Astrocyte of the hippocampus (primary cell): ENCODE measurements around the gene STK17B.

Experiments
- DNase-seq: peaks from one replicate; pipeline ENCODE4 v3.0.0; 2011; ENCODE audit warnings: low read depth, low spot score

STK17B gene

GRCh38 chr2:196159221-196159892 lies 12.0 kb downstream of the STK17B start:
- DNase-seq: no peak

DNA sequence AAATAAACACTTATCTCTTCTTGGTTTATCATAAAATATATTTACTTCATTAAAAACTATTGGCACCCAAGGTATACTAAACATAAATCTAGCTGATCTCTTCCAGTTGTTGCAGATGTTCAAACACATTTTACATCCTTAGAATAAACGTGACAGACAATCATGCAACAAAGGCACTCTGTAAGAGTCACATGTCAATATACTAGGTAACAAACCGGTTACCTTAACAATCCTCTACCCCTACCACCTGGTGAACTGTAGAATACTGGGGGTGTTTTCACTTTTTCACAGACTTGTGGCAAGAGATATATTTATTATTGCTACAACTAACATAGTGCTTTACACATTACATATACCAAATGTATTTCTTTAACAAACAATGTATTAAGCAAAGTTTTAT lies 15.8 kb downstream of the STK17B start:
- no peak for DNase-seq

DNA sequence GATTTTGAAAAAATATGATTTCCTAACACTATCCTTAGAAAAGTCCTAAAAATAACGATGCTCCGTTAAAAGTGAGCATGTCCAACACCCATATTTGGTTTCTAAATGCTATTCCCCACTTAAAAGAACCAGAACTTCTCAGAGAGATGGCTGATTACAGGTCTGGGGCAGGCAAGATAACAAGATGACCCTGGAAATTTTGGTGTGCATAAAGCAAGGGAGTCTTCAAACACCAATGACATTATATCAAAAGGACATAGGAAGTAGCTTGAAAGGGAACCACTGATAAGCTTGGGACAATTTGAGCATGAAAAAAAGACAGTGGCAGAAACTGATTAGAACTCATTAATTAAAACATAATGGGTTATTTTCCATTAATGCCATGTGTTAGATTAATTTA lies 17.9 kb downstream of the STK17B start:
- DNase-seq: no peak

GRCh38 chr2:196149948-196150347 lies 21.4 kb downstream of the STK17B start:
- no peak for DNase-seq

DNA sequence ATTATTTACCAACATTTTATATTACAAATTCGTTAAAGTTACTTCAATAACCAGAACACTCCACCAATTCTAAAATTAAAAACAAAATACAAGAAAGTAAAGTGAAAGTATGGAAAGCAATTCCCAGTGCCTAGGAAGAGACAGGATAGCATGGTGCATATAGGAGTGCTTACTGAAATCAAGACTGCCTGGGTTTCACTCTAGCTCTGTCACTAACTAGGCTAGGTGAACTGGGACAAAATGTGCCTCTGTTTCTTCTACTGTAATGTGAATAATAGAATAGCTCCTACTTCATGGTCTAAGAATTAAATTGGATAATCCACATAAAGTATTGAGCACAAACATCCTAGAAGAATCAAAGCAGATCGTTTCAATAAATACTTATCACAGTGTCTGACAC lies 22.6 kb downstream of the STK17B start:
- no peak for DNase-seq

GRCh38 chr2:196145256-196145655 lies 26.1 kb downstream of the STK17B start:
- DNase-seq: no peak

- DNase-seq: no peak
Measured at GRCh38 chr2:196144513-196145126, 26.8 kb downstream of the STK17B start.

GRCh38 chr2:196143730-196144131 lies 27.6 kb downstream of the STK17B start:
- DNase-seq: peak; percentile 28

- DNase-seq: no peak
Measured at GRCh38 chr2:196142825-196143224, 28.6 kb downstream of the STK17B start.

DNA sequence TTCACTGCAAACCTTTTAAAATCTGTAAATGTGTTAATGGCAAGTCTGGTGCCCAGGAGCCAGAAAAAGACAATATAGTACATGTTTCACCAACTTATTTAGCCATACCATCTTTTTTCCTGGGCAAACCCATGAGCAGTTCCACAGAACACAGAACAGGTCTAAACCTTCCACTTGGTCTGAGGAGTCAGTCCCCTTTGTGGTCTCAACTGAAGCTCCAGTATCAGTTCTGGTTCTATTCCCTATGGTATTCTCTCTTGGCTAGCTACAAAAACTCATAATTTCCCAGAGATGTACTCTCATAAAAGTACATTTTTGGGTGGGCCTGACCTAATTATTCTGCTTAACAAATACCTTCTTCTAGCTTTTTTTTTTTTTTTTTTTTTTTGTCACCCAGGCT lies 31.2 kb downstream of the STK17B start:
- no peak for DNase-seq

DNA sequence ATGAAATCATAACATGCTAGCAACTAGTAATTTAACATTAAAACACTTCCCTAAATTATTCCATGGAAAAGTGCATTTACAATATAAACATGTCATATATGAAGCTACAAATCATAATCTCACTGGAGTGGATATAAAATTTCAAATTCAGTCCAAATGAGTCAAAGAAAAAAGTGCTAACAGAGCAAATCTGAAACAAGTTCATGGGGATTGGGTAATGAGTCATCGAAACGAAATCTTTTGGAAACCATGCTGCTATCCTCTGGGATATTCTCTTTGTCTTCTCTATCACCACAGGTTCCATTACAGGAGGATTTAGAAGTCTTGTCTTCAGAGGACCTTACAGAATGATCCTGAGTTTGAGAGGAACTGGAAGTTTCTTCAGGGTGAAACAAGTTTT lies 34.1 kb downstream of the STK17B start:
- no peak for DNase-seq

GRCh38 chr2:196136151-196136550 lies 35.2 kb downstream of the STK17B start:
- DNase-seq: no peak

- peak; percentile 38 for DNase-seq
Measured at GRCh38 chr2:196131949-196132925, 39.1 kb downstream of the STK17B start.

GRCh38 chr2:196131384-196131937 lies 39.9 kb downstream of the STK17B start:
- no peak for DNase-seq

GRCh38 chr2:196130039-196130825 lies 41.1 kb downstream of the STK17B start:
- DNase-seq: no peak

GRCh38 chr2:196128749-196129148 lies 42.6 kb downstream of the STK17B start:
- no peak for DNase-seq

GRCh38 chr2:196125596-196125995 lies 45.8 kb downstream of the STK17B start:
- DNase-seq: no peak

- peak; percentile 67 for DNase-seq
Measured at GRCh38 chr2:196123679-196124373, 47.6 kb downstream of the STK17B start.

DNA sequence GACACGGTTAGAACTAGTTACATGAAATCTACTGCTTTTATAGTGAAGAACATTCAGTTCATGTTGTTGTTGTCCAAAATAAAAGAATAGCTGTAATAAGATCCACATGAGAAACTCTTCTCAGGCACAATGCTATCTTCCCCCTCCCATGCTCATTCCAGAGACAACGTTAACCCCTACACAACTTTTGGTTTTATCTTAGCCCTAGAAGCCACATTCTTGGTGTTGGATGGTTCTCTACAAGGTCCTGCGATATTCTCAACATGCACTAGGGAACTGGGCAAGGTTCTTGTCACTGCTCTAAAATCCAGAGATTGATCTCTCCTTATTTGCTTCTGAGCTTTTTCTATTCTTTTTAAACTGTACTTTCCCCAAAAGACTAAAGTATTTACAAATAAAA lies 51.5 kb downstream of the STK17B start:
- DNase-seq: no peak

- no peak for DNase-seq
Measured at GRCh38 chr2:196117214-196117705, 54.1 kb downstream of the STK17B start.
